ENCODE data around the gene ZNF789. TPM values are rescaled to one million over a fixed set of nuclear protein-coding genes. Genes with fewer than 3 reads are reported as not detected.

The ZNF789 gene
- polyA plus RNA-seq, 1 of the 3 experiments (the other 2 are of a cell fraction) = 27.7 TPM

GRCh38 chr7:99504603-99505323 lies 32.1 kb downstream of the ZNF789 start, which contains the start of gene ZKSCAN5 (continued):
- TF ChIP-seq IRF3 (IDR thresholded peaks at IDR 0.05; ENCODE audit: low read depth, low read length) = no peak
- peak; percentile 99 for TF ChIP-seq ELF1 (IDR thresholded peaks at IDR 0.05)
- TF ChIP-seq REST (IDR thresholded peaks at IDR 0.05; ENCODE audit: low read depth, low read length) = no peak
- TF ChIP-seq YY1 (IDR thresholded peaks at IDR 0.05; ENCODE audit: low read depth) = peak; percentile 57
- TF ChIP-seq TCF12 (IDR thresholded peaks at IDR 0.05) = no peak

GRCh38 chr7:99505324-99505662 lies 32.6 kb downstream of the ZNF789 start:
- Histone ChIP-seq H3K36me3 (replicated peaks in 1 of 2; ENCODE audit: control insufficient read depth in 1 of 2, insufficient read depth in 2 of 2, low read length in 1 of 2) (peaks cover 0 to 16% of the 10 kb centered on the region in 2 experiments), H3K9me3 (no peaks in the 10 kb centered on the region), H3K9me2 (no peaks in the 10 kb centered on the region), H4K20me1 (ENCODE audit: insufficient read depth) (no peaks in the 10 kb centered on the region; the same call in 1 of the 2 replicates), H2AFZ (ENCODE audit: low read depth) (peak overlapping the region; percentile 84; the same call in 1 of the 2 replicates), H3K27me3 (ENCODE audit: insufficient read depth) (no peaks in the 10 kb centered on the region), H3K79me2 (ENCODE audit: insufficient read depth) (peaks cover 65% of the 10 kb centered on the region), H3K4me3 (ENCODE audit: low read depth in 2 of 2, low read length in 1 of 2) (peak overlapping the region; percentile 62 to 98), H3K9ac (peak overlapping the region; percentile 87), H3F3A (replicated peaks; ENCODE audit: insufficient read depth) (peaks cover 8% of the 10 kb centered on the region), H3K4me1 (ENCODE audit: control insufficient read depth in 1 of 2, insufficient read depth in 2 of 2, low read depth in 1 of 2, low read length in 1 of 2) (peaks cover 4 to 10% of the 10 kb centered on the region in 2 experiments; a peak in 2 of 4 replicates), H3K27ac (ENCODE audit: low read depth in 2 of 2, low read length in 1 of 2) (peak overlapping the region; percentile 89 to 91), H3K4me2 (peak overlapping the region; percentile 98)
- no peak for DNase-seq
- no peak for TF ChIP-seq NRF1 (IDR thresholded peaks at IDR 0.05; ENCODE audit: low read depth, low read length)
- TF ChIP-seq RCOR1 (IDR thresholded peaks at IDR 0.05; ENCODE audit: low read length) = no peak
- TF ChIP-seq FOXM1 (IDR thresholded peaks at IDR 0.05; ENCODE audit: low read depth) = no peak
- no peak for TF ChIP-seq NFIC (IDR thresholded peaks at IDR 0.05; ENCODE audit: borderline replicate concordance)
- TF ChIP-seq EP300 (IDR thresholded peaks at IDR 0.05; ENCODE audit: borderline replicate concordance in 1 of 2, low read depth in 1 of 2, low read length in 1 of 2) = no peak
- TF ChIP-seq POLR2AphosphoS5 (IDR thresholded peaks at IDR 0.05; ENCODE audit: low read depth, low read length) = no peak
- TF ChIP-seq IRF3 (IDR thresholded peaks at IDR 0.05; ENCODE audit: low read depth, low read length) = no peak
- TF ChIP-seq RXRA (IDR thresholded peaks at IDR 0.05; ENCODE audit: borderline replicate concordance, low read depth) = no peak
- no peak for TF ChIP-seq JUND (IDR thresholded peaks at IDR 0.05)
- TF ChIP-seq USF2 (IDR thresholded peaks at IDR 0.05; ENCODE audit: borderline replicate concordance, low read depth, low read length) = no peak
- ChIA-PET CTCF (interaction anchor here (1.5 kb wide), 1 partner anchor 20 kb away, joined by 5 read pairs; no protein-coding TSS in a partner anchor), POLR2A (interaction anchor here (1.0 to 2.7 kb wide), 8 partner anchors 18 to 112 kb away, joined by 3 to 14 read pairs (median 6); partner anchors contain the start of genes BUD31, FAM200A, PDAP1 and ZNF655)
- 2% methylated on average over 9 of the region's 11 CpGs for WGBS (ENCODE audit: low lambda C conversion rate)
